HEK293T (cell line): ENCODE data around the gene SGIP1.

Source experiments
- ARNT ChIP-seq: fragments of 450-650 bp; IDR thresholded peaks from 2 replicates; pipeline ENCODE4 v1.6.1; 2017; ENCODE audit warnings: mild to moderate bottlenecking
- FOXM1 ChIP-seq: fragments of 450-650 bp; IDR thresholded peaks from 2 replicates; pipeline ENCODE4 v1.6.1; 2017; ENCODE audit warnings: mild to moderate bottlenecking, borderline replicate concordance
- LEF1 ChIP-seq: fragments of 450-650 bp; IDR thresholded peaks from 2 replicates; pipeline ENCODE4 v1.6.1; 2017; ENCODE audit warnings: mild to moderate bottlenecking, borderline replicate concordance
- SUZ12 ChIP-seq: fragments of 450-650 bp; IDR thresholded peaks from 2 replicates; pipeline ENCODE4 v1.6.1; 2016; ENCODE audit warnings: mild to moderate bottlenecking
- TARDBP ChIP-seq: fragments of 450-650 bp; IDR thresholded peaks from 2 replicates; pipeline ENCODE4 v1.6.1; 2016

DNA sequence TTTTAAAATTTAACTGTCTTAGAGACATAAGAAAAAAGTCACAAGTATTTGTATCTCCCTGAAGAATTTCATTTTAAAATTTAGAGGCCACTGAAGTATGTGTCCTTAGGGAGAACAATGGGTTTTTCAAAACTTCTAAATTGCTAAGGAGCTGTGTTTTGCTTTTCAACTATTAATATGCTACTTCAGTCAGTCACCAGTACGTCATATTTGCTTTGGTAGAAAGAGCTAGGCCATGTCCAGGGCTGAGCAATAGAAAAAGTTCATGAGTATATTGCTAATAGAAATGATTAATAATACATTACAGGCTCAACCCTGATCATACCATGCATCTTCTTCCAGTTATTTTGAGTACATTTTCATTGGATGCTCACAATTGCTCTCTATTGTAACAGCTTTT lies 1.7 kb upstream of the SGIP1 start:
- no peak for TF ChIP-seq FOXM1
- no peak for TF ChIP-seq TARDBP
- TF ChIP-seq SUZ12 = no peak
- TF ChIP-seq LEF1 = no peak
- TF ChIP-seq ARNT = no peak
